NCI-H2107 treated with DMSO at 0.1 percent for 48 hours (cell line): ENCODE results near the gene HPN.
"Not testable (repeated sequence)": the region's sequence is repeated elsewhere in the genome, so short reads cannot be mapped to it uniquely, and the experiment has no call there.

ENCODE experiments used
- DNase-seq: peaks from one replicate; lab custom pipeline; 2025; ENCODE audit not compliant: unreplicated experiment; lab: John Stamatoyannopoulos, UW

Gene HPN

DNA sequence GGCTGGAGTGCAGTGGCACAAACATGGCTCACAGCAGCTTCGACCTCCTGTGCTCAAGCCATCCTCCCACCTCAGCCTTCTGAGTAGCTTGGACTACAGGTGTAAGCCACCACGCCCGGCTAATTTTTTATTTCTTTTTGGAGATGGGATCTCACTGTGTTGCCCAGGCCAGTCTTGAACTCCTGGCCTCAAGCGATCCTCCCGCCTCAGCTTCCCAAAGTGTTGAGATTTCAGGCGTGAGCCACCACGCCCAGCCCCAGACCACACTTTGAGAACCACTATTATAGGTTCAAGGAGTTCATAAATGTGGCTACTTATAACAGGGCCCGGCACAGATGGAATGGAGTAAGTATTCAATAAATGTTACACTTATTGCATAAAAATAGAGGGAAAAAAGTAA is 14.5 kb upstream of the HPN start:
- no peak for DNase-seq

DNA sequence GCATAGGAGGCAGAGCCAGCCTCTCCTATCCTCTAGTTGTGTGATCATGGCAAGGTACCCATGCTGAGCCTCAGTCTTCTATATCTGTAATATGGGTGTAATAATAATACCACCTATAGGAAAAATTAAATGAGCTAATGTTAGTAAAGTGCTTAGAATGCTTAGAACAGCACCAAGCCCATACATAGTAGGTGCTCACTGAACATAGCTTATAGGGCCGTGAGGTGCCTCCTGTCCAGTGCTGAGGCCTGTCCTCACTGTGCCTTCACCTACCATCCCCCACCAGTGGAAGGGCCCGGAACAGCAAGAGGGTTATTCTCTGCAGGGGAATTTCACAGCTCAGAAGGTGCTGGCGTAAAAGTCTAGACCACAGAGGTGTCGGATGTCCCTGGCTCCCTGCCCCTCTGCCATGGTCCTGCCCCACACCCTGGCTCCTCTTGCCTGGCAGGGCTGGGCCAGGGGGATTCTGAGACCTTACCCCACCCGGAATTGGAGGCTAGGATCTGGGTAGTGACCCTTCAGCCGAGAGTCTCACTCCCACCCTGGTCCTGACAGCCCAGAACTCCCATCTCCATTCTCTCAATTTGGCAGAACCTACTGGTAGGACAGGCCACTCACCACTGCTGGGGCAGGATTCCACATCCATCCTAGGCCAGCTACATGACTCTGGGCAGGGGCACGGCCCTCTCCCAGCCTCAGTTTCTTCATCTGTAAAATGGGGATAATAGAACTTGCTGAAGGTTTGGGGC is 13.5 kb upstream of the HPN start:
- DNase-seq = no peak

DNA sequence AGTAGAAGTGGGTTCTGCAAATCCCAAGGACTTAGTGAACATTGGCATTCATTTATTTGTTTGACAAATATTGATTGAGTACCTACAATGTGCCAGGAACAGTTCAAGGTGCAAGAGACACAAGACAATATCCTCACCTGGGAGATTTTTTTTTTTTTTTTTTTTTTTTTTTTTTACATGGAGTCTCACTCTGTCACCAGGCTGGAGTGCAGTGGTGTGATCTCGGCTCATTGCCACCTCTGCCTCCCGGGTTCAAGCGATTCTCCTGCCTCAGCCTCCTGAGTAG is 13.0 kb upstream of the HPN start:
- DNase-seq = not testable (repeated sequence)

GRCh38 chr19:35029275-35029736 is 12.2 kb upstream of the HPN start:
- not testable (repeated sequence) for DNase-seq

GRCh38 chr19:35029737-35030256 is 11.7 kb upstream of the HPN start:
- DNase-seq = no peak

- no peak for DNase-seq
Observed at GRCh38 chr19:35030257-35031071, 11.1 kb upstream of the HPN start, which contains the start of gene SCN1B. SCN1B (plus strand) TSS chr19:35030470; CDS start chr19:35030821, 351 bp downstream.

GRCh38 chr19:35031072-35031881 is 10.2 kb upstream of the HPN start:
- no peak for DNase-seq

GRCh38 chr19:35032356-35032865 is 9.1 kb upstream of the HPN start:
- DNase-seq = no peak

- DNase-seq = no peak
Observed at GRCh38 chr19:35033067-35034004, 8.2 kb upstream of the HPN start.

DNA sequence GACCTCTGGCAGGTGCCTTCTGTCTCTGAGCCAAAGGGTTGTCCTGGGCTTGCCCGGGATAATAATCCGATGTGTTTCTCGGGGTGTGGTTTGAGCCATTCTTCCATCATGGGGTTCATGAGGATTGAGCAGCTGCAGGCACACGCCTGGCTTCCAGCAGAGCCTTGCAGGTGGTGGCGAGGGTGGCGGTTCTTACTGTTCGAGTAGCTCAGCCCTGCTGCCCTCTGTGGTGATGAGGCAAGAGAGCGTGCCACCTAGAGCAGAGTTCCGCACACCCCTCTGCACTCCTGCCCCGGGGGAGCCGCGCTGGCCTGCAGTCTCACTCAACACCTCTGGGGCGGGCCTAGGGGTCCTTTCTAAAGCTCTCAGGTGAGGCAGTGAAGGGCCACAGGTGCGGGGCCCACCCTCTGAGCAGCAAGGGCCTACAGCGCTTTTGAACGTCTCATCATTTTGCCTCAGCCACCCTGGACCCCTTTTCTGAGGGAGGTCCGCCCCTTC is 7.5 kb upstream of the HPN start:
- peak; percentile 27 for DNase-seq

DNA sequence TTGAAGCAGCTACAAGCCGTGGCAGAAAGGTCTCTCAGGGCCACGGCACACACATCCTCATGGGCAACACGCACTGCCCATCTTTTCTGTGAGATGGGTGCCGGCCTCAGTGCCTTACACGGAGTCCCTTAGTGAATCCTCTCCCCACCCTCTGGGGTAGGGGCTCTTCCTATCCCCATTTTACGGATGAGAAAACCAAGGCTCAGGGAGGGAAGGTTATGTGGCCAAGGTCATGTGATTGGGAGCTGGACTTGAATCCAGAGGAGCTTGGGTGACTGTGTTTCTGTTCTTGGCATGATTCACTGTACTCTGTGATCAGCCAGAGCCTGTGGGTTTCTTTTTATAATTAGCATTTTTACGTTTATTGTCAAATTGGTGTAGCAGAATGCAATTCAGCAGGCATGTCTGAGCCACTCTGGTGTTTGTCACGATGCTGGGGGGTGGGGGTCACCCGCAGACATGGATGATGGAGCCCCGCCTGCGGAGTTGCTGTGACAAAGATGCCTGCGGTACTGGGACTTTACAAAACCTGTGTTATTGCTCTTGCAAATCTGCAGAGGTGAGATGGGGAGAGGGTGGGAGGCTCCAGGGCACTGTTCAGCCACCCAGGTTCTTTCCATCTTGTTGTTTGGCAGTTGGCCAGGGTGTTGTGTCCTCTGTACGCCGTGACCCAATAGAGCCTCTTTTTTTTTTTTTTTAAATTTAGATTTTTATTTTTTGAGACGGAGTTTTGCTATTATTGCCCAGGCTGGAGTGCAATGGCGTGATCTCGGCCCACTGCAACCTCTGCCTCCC is 6.7 kb upstream of the HPN start:
- no peak for DNase-seq

DNA sequence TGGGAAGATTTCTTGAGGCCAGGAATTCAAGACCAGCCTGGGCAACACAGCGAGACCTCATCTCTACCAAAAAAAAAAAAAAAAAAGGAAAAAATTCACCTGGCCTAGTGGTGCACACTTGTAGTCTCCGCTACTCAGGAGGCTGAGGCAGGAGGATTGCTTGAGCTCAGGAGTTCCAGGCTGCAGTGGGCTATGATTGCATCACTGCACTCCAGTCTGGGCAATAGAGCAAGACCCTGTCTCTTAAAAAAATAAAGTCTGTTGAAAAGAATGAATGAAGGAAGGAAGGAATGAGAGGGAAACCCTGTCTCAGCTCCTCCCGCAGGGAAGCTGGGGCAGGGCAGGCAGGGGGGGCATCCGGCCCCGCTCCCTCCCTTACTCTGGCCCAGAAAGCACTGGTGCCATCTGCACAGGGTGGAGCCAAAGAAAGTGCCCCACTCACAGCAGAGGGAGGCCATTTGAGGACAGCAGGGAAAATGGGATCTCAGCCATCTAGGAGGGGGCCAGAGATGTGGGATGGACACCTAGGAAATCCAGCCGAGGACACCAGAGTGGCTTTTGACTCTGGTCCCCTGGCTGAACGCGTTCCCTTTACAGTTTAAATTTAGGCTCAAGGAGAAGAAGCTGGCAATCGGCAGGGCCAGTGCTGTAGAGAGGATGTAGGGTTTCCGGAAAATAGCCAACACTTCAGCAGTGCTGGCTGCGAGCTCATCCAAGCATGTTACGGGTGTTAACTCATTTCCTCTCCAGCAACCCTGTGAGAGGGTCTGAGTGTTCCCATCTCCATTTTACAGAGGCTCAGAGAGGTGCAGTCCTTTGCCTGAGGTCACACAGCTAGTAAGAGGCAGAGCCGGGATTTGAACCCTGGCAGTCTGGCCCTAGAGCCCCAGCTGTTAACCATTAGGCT is 3.6 kb upstream of the HPN start:
- DNase-seq = no peak

GRCh38 chr19:35038623-35039512 is 2.7 kb upstream of the HPN start:
- no peak for DNase-seq

GRCh38 chr19:35039881-35040825 is 1.4 kb upstream of the HPN start:
- DNase-seq = no peak

DNA sequence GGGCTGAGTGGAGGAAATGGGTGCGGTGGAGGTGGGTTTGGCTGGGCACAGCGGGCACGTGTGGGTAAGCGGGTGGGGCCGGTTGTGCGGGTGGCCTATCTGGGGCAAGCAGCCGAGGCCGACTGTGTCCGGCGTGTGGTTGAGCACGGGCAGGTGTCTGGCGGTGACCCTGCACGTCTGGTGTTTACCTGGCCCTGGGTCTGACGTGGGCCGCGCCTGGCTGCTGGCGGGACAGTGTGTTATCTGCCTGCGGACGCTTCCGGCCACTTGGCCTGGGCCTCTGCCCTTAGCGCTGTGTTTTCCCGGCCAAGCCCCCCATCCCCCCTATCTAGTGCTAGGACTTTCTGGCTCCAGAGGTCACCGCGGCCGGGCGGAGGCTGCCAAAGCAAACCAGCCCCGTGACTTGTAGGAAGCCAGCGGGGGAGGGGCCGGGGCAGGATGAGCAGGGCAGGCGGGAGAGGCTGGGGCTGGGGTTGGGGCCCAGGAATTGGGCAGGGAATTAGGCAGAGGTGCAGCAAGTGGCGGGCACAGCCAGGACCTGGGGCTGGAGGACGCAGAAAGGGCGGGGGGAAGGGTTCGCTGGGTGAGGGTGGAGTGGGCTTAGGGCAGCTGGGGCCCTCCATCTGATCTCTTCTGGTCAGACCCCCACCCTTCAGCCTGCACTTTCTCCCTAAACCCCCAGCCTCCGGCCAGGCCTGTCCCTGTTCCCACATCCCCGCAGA is 534 bp upstream of the HPN start:
- no peak for DNase-seq
